Measurements from ENCODE around the gene MAIP1.
"Not testable (repeated sequence)": the region's sequence is repeated elsewhere in the genome, so short reads cannot be mapped to it uniquely, and the experiment has no call there.

The MAIP1 gene, protein sequence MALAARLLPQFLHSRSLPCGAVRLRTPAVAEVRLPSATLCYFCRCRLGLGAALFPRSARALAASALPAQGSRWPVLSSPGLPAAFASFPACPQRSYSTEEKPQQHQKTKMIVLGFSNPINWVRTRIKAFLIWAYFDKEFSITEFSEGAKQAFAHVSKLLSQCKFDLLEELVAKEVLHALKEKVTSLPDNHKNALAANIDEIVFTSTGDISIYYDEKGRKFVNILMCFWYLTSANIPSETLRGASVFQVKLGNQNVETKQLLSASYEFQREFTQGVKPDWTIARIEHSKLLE

DNA sequence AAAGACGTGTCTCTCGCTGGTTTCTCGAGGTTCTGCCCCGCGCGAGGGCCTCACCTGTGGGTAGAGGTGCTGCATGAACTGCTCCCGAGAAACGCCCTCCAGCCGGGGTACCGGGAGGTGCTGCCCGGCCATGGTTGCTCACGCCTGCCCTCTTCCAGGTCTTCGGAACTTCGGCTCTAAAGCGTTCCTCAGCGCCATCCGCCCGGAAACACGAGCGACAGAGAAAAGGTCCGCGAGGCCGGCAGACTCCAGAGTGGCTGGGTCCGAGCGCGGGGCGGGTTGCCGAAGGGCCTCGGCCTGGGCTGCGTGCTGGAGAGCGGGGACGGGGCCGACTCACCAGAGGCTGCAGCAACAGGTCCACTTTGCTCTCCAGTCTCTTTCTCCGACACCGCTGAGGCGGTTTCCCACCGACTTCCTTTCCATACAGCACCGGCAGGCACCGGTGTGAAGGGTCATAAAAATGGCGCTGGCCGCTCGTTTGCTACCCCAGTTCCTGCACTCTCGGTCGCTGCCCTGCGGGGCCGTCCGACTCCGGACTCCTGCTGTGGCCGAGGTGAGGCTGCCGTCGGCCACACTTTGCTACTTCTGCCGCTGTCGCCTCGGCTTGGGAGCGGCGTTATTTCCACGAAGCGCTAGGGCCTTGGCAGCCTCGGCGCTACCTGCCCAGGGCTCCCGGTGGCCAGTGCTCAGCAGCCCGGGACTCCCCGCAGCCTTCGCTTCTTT is at the start of gene MAIP1, which contains the start of gene TYW5:
Gene MAIP1 (plus strand): TSS at position 244 of the 723 bp plus-strand sequence. CDS start 217 bp downstream, at position 461.
Gene TYW5 (minus strand): TSS at position 153 of the 723 bp plus-strand sequence. CDS start 21 bp downstream, at position 132.
- peak; percentile 22 to 57 for DNase-seq

DNA sequence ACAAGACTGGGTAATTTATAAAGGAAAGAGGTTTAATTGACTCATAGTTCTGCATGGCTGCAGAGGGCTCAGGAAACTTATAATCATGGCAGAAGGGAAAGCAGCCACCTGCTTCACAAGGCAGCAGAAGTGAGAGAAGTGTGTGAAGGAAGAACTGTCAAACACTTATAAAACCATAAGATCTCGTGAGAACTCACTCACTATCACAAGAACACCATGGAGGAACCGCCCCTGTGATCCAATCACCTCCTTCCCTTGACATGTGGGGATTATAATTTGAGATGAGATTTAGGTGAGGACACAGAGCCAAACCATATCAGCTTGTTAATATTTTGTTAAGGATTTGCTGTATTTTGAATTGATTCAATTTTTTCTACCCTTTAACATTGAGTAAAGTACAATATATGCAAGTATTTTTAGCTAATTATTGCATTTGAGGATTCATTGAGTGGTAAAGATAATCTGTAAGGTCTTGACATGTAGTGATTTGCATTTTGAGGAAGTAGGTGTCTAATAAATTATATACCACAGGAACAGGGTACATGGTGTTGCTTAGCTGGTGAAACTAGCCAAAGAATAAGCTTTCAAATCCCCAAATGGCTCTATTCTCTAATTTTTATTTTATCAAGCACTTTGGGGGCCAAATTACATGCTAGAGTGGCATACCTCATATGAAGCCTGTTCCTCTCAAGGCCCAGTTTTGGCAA is 48.2 kb upstream of the MAIP1 start:
- DNase-seq, result no peak

- no peak for DNase-seq
Measured at GRCh38 chr2:199910338-199911051, 44.9 kb upstream of the MAIP1 start.

GRCh38 chr2:199911052-199911876 is 44.1 kb upstream of the MAIP1 start, which contains the start of gene C2orf69:
C2orf69 (plus strand) TSS chr2:199911293; CDS start chr2:199911439, 146 bp downstream.
- peak; percentile 63 to 89 for DNase-seq

GRCh38 chr2:199911877-199912161 is 43.6 kb upstream of the MAIP1 start:
- DNase-seq, result no peak

- not testable (repeated sequence) for DNase-seq
Measured at GRCh38 chr2:199912553-199913114, 42.7 kb upstream of the MAIP1 start.

- DNase-seq, result no peak
Measured at GRCh38 chr2:199914372-199914958, 40.9 kb upstream of the MAIP1 start.

GRCh38 chr2:199916980-199917379 is 38.4 kb upstream of the MAIP1 start:
- no peak for DNase-seq

- no peak for DNase-seq
Measured at GRCh38 chr2:199922856-199923255, 32.5 kb upstream of the MAIP1 start.

DNA sequence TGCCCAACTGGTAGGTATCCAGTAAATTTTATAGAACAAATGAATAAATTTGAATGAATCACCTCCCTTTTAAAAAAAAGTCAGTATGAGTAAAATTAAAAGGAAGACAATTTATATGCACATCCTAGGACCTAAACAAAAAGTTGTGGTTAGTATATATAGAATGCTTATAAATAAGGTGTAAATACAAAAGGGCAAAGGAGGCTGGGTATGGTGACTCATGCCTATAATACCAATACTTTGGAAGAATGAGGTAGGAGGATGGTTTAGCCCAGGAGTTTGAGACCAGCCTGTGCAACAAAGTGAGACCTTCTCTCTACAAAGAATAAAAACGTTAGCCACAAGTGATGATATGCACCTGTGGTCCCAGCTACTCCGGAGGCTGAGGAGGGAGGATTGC is 31.5 kb upstream of the MAIP1 start:
- DNase-seq, result no peak

DNA sequence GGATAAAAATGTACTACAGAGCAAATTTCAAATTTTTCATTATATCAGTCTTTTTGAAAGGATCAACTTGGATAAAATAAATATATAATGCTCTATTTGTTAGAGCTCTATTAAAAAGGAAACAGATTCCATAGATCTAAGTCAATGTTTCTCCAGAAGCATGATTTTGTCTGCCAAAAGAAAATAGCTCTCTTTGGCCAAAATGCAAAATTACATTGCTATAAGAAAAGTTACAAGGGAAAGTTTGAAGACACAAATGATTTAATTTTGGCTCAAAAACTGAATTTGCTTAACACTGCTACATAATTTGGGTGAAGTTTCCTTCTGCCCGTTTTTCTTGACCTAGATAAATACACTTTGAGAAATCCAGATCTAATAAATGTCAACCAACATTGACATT is 28.6 kb upstream of the MAIP1 start:
- no peak for DNase-seq

- no peak for DNase-seq
Measured at GRCh38 chr2:199928226-199928625, 27.2 kb upstream of the MAIP1 start.

DNA sequence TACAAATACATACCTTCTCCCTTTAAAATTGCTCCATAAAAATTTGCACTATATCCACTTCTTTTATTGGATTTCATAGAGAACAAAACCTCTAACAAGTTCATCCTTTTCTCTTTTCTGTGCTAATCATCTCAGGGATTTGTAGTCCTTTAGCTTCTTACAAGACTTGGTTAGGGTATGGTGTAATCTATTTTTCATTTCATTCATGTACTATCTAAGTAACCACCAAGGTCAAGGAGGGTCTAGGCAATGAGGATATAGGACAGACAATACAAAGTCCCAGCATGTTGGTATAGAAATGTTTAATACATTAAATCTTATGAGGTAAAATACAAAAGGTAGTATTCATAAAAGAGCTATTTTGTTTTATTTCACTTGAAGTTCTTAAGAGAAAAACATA is 26.8 kb upstream of the MAIP1 start:
- no peak for DNase-seq

DNA sequence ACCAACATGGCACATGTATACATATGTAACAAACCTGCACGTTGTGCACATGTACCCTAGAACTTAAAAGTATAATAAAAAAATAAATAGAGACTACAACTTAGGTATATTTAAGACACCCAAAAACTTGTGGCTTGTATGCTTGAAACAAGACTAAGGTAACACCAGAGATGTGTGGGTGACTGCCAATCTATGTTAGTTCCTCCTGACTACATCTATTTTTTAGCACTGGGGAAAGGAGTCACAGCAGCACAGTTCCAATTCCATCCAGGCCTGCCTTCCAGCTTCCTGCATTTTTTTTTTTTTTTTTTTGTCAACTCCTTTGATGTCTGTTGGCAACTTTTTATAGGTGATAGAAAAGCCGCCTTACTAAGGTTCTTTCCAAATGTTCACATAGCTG is 26.1 kb upstream of the MAIP1 start:
- DNase-seq, result no peak

DNA sequence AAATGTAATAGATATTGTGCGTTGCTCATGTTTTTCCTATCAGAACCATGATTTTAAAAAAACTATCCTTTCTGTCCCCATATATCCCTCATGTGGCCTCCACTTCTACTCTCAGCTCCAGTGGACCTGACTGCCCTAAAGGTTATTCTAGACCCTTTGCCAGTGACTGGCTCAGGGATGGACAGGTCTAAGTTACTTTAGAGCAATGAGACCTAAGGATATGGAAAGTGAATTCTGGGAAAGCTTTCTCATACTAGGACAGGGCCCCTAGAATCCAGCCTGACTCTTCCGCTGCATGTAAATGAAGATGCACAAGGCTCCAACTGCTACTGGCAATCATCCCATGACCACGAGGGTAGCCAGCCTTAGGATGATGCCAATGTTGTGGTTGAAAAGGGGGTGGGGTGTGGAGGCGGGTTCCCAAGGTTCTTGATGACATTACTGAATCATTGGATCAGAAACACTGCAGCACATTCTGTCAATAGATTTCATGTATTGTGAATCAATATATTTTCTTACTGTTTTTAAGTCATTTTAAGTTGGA is 23.0 kb upstream of the MAIP1 start:
- no peak for DNase-seq

- no peak for DNase-seq
Measured at GRCh38 chr2:199933466-199933865, 21.9 kb upstream of the MAIP1 start.

GRCh38 chr2:199936554-199936953 is 18.8 kb upstream of the MAIP1 start:
- DNase-seq, result no peak

DNA sequence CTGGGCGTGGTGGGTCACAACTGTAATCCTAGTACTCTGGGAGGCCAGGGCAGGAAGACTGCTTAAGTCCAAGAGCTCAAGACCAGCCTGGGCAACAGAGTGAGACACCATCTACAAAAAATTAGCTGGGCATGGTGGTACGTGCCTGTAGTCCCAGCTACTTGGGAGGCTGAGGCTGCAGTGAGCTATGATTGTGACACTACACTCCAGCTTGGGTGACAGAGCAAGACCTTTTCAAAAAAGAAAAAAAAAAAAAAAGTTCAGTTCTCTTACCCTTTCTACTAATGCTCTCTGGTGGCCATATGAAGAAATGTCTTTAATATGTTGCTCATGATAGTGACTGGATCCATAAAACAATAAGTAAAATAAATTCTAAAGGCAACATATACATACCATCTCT is 15.0 kb upstream of the MAIP1 start:
- DNase-seq, result no peak

GRCh38 chr2:199943373-199943772 is 12.0 kb upstream of the MAIP1 start:
- no peak for DNase-seq

- DNase-seq, result no peak
Measured at GRCh38 chr2:199946196-199946595, 9.2 kb upstream of the MAIP1 start.

DNA sequence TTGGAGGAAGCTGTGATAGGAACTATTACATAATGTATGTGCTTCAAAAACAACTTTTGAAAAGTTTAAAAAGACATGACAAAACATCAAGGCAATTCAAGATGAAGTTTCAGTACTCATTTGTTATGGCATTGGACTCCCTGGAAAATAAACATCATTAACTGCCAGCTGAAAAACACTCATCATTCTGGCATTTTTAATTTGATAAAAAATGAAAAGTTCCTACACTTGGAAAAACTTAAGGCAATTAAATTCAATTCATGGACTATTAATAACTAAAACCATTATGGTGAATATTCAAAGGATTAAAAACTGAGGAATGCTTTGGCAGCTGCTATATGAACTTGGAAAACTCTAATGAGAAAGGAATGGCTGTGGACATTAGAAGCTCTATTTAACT is 8.5 kb upstream of the MAIP1 start:
- DNase-seq, result no peak

Measured in cerebellar nuclear complex (tissue), 1 donor.